WTC11 (cell line): ENCODE data around the gene PHKA2. TPM values are rescaled to one million over a fixed set of nuclear protein-coding genes. Genes with fewer than 3 reads are reported as not detected.
A peak's percentile ranks its signal among the peaks of the same experiment; 100 is the strongest.
"Not testable (repeated sequence)": the region's sequence is repeated elsewhere in the genome, so short reads cannot be mapped to it uniquely, and the experiment has no call there.

Experiments
- ATAC-seq: fragments of 200-7000 bp; cut with Tn5 transposase; 2 replicates; pipeline ENCODE4 v1.10.0; 2021; ENCODE audit warnings: mild to moderate bottlenecking, moderate library complexity
- CTCF ChIA-PET: fragments of 300-600 bp; sonication (Branson Sonifier 250); formaldehyde crosslinking; loops from one replicate; lab custom pipeline; 2021; ENCODE audit warnings: antibody characterized with exemption; lab: Charles Lee
- POLR2A ChIA-PET: fragments of 350-600 bp; sonication (Branson Sonifier 250); formaldehyde crosslinking; loops from one replicate; lab custom pipeline; 2021; ENCODE audit warnings: antibody characterized with exemption; lab: Charles Lee
- DNase-seq: peaks from one replicate; pipeline ENCODE4 v3.0.0; 2021; ENCODE audit warnings: low spot score
- H3K27ac Mint-ChIP-seq: 2 replicates; pipeline ENCODE4 v1.8.0; 2021; ENCODE audit warnings: mixed read lengths
- H3K27me3 Mint-ChIP-seq: 2 replicates; pipeline ENCODE4 v1.8.0; 2021; ENCODE audit warnings: low read depth, mild to moderate bottlenecking, moderate library complexity, mixed read lengths
- H3K36me3 Mint-ChIP-seq: 2 replicates; pipeline ENCODE4 v1.8.0; 2021; ENCODE audit warnings: mixed read lengths
- H3K4me1 Mint-ChIP-seq: 2 replicates; pipeline ENCODE4 v1.8.0; 2022; ENCODE audit warnings: mixed read lengths
- H3K4me3 Mint-ChIP-seq: 2 replicates; pipeline ENCODE4 v1.8.0; 2021; ENCODE audit warnings: mild to moderate bottlenecking, moderate library complexity, mixed read lengths
- H3K9me3 Mint-ChIP-seq: 2 replicates; pipeline ENCODE4 v1.8.0; 2021; ENCODE audit warnings: mixed read lengths
- CREB1 ChIP-seq: sonication (generic); formaldehyde crosslinking; IDR thresholded peaks from 2 replicates; pipeline ENCODE4 v1.8.0; 2023; ENCODE audit warnings: mild to moderate bottlenecking, missing genetic modification reagents
- ETV6 ChIP-seq: sonication (generic); formaldehyde crosslinking; IDR thresholded peaks from 2 replicates; pipeline ENCODE4 v1.8.1; 2022; ENCODE audit warnings: mild to moderate bottlenecking, missing genetic modification reagents
- FOXP1 ChIP-seq: sonication (generic); formaldehyde crosslinking; IDR thresholded peaks from 2 replicates; pipeline ENCODE4 v1.8.0; 2022; ENCODE audit warnings: missing genetic modification reagents, mild to moderate bottlenecking, moderate library complexity, borderline replicate concordance
- GABPB1 ChIP-seq: sonication (generic); formaldehyde crosslinking; IDR thresholded peaks from 2 replicates; pipeline ENCODE4 v1.8.1; 2023; ENCODE audit warnings: mild to moderate bottlenecking, missing genetic modification reagents
- MXD4 ChIP-seq: fragments of 250-450 bp; sonication (Bioruptor Pico); IDR thresholded peaks from 2 replicates; pipeline ENCODE4 v1.8.0; 2021; ENCODE audit warnings: mild to moderate bottlenecking, moderate library complexity, borderline replicate concordance
- NFE2L1 ChIP-seq: sonication (generic); formaldehyde crosslinking; IDR thresholded peaks from 2 replicates; pipeline ENCODE4 v1.8.1; 2023; ENCODE audit warnings: missing genetic modification reagents
- NR1H2 ChIP-seq: sonication (generic); formaldehyde crosslinking; IDR thresholded peaks from 2 replicates; pipeline ENCODE4 v1.9.0; 2021; ENCODE audit warnings: mild to moderate bottlenecking, moderate library complexity, missing genetic modification reagents
- PRRX2 ChIP-seq: fragments of 250-450 bp; sonication (Bioruptor Pico); IDR thresholded peaks from 2 replicates; pipeline ENCODE4 v1.8.0; 2021; ENCODE audit warnings: mild to moderate bottlenecking
- ZNF138 ChIP-seq: sonication (generic); formaldehyde crosslinking; conservative IDR thresholded peaks from 2 replicates; pipeline ENCODE4 v1.8.1; 2022; ENCODE audit warnings: mild to moderate bottlenecking, moderate library complexity, missing genetic modification reagents
- ZNF232 ChIP-seq: sonication (generic); formaldehyde crosslinking; IDR thresholded peaks from 2 replicates; pipeline ENCODE4 v1.8.0; 2022; ENCODE audit warnings: mild to moderate bottlenecking, missing genetic modification reagents
- ZNF263 ChIP-seq: sonication (generic); formaldehyde crosslinking; IDR thresholded peaks from 2 replicates; pipeline ENCODE4 v1.8.1; 2022; ENCODE audit warnings: low read depth, mild to moderate bottlenecking, moderate library complexity, missing genetic modification reagents
- ZNF423 ChIP-seq: fragments of 250-450 bp; sonication (Bioruptor Pico); IDR thresholded peaks from 2 replicates; pipeline ENCODE4 v2.1.2; 2022; ENCODE audit warnings: mild to moderate bottlenecking, moderate library complexity
- total RNA-seq: library from RNA; stranded (reverse); gene quantifications from 3 replicates; pipeline ENCODE4 v1.2.3, GENCODE V29; 2021
- TF ChIP-seq, protein P1 (sequence below): sonication (generic); formaldehyde crosslinking; IDR thresholded peaks from 2 replicates; pipeline ENCODE4 v1.8.1; 2023; ENCODE audit warnings: mild to moderate bottlenecking, missing genetic modification reagents, borderline replicate concordance
- TF ChIP-seq, protein P2 (sequence below): sonication (generic); formaldehyde crosslinking; IDR thresholded peaks from 2 replicates; pipeline ENCODE4 v1.8.0; 2022; ENCODE audit warnings: mild to moderate bottlenecking, missing genetic modification reagents
- TF ChIP-seq, protein P3 (sequence below): sonication (generic); formaldehyde crosslinking; IDR thresholded peaks from 2 replicates; pipeline ENCODE4 v1.8.1; 2023; ENCODE audit warnings: mild to moderate bottlenecking, missing genetic modification reagents
- TF ChIP-seq, protein P4 (sequence below): sonication (generic); formaldehyde crosslinking; IDR thresholded peaks from 2 replicates; pipeline ENCODE4 v1.8.0; 2022; ENCODE audit warnings: missing genetic modification reagents
- TF ChIP-seq, protein P5 (sequence below): sonication (generic); formaldehyde crosslinking; IDR thresholded peaks from 2 replicates; pipeline ENCODE4 v1.8.0; 2022; ENCODE audit warnings: mild to moderate bottlenecking, missing genetic modification reagents

Gene PHKA2
- total RNA-seq, 1 experiment from 2014 or later: 23.8 TPM

DNA sequence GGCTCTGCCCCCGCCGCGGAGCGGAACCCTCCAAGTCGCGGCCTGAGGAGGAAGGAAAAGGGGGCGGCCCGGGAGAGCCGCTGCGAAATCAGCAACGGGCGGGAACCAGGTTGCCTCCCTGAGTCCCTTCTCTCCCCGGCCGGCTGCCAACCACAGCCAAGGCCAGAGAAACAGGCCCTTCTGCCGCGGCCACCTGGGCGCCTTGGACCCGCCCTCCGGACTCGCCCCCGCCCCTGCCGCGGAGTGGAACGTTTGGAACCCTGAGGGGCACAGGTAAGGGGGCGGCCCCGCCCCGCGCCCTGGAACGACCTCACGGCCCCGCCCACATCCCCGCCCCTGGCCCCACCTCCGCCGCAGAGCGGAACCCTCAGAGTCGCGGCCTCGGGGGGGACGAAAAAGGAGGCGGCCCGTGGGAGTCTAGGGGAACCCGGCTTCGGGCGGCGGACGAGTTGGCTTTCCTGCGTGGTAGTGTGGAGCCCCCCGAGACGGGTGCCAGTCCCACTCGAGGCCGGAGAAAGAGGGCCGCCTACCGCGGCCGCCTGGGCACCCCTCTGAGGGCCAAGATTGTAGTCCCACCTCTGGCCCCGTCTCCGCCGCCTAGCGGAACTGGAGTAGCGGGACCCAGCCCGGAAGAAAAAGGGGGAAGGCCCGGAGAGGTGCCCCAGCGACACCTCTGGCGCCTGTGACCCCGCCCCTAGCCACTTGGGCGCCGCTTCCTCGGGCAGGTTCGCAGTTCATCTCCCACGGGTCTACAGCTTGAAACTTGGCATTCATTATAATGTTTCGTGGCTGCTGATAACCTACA is 669 bp upstream of the PHKA2 start:
- Mint-ChIP-seq H3K27me3 (no peaks in the 10 kb centered on the region), H3K27ac (peak overlapping the region; percentile 72), H3K4me1 (no peaks in the 10 kb centered on the region), H3K4me3 (peak overlapping the region; percentile 83), H3K9me3 (no peaks in the 10 kb centered on the region), H3K36me3 (no peaks in the 10 kb centered on the region)
- peak; percentile 87 for ATAC-seq
- POLR2A ChIA-PET: no interaction called here
- CTCF ChIA-PET: interaction anchor here (0.9 to 1.2 kb wide), 3 partner anchors 10 to 350 kb away, joined by 5 read pairs; no protein-coding TSS in a partner anchor
- DNase-seq: peak; percentile 80
- TF ChIP-seq ETV6 (CRISPR knock-in tag) (no peak), FOXP1 (CRISPR knock-in tag) (peak; percentile 38; the same call in 1 of the 2 replicates), GABPB1 (CRISPR knock-in tag) (peak; percentile 56; the same call in 1 of the 2 replicates), ZNF138 (no peak), CREB1 (no peak), NR1H2 (CRISPR knock-in tag) (no peak)
- TF ChIP-seq, protein P1, sequence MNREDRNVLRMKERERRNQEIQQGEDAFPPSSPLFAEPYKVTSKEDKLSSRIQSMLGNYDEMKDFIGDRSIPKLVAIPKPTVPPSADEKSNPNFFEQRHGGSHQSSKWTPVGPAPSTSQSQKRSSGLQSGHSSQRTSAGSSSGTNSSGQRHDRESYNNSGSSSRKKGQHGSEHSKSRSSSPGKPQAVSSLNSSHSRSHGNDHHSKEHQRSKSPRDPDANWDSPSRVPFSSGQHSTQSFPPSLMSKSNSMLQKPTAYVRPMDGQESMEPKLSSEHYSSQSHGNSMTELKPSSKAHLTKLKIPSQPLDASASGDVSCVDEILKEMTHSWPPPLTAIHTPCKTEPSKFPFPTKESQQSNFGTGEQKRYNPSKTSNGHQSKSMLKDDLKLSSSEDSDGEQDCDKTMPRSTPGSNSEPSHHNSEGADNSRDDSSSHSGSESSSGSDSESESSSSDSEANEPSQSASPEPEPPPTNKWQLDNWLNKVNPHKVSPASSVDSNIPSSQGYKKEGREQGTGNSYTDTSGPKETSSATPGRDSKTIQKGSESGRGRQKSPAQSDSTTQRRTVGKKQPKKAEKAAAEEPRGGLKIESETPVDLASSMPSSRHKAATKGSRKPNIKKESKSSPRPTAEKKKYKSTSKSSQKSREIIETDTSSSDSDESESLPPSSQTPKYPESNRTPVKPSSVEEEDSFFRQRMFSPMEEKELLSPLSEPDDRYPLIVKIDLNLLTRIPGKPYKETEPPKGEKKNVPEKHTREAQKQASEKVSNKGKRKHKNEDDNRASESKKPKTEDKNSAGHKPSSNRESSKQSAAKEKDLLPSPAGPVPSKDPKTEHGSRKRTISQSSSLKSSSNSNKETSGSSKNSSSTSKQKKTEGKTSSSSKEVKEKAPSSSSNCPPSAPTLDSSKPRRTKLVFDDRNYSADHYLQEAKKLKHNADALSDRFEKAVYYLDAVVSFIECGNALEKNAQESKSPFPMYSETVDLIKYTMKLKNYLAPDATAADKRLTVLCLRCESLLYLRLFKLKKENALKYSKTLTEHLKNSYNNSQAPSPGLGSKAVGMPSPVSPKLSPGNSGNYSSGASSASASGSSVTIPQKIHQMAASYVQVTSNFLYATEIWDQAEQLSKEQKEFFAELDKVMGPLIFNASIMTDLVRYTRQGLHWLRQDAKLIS (CRISPR knock-in tag): no peak

DNA sequence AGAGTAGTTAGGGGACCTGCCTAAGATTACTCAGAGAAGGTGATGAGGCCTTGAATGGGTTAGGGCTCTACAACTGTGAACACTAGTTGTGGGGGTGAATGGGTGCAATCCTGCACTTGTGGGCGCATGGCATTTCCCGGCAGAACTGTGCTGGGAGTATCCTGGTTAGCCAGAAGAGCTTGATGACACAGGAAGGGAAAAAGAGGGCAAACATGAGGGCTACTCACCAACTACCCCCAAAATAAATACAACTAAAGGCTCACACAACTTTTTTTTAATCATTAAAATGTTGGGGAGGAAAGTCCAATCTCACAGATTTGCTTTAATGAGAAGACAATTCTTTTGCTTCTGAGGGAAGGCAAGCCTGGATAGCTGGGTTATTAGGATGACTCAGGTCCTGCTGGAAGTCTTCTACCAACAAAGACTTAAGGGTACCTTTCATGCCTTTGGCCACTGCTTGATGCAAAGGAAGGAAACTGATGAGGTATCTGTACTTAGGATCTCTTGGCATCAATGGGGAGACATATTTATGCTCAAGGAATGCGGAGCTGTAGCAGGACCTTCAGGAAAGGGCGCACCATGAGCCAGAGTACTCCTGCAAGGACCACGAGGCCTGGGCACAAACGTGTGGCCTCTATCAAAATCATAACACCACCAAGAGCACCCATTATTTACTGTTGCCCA is 2.6 kb downstream of the PHKA2 start:
- Mint-ChIP-seq H3K27ac (no peak overlapping the region), H3K27me3 (no peaks in the 10 kb centered on the region), H3K9me3 (no peaks in the 10 kb centered on the region), H3K36me3 (no peaks in the 10 kb centered on the region), H3K4me3 (peak overlapping the region; percentile 5; the same call in 1 of the 2 replicates), H3K4me1 (no peaks in the 10 kb centered on the region)
- ATAC-seq (no peak), DNase-seq (no peak)
- no peak for TF ChIP-seq ZNF423 (CRISPR knock-in tag)
- no peak for TF ChIP-seq ZNF263 (CRISPR knock-in tag)
- no peak for TF ChIP-seq MXD4 (CRISPR knock-in tag)
- POLR2A ChIA-PET: no interaction called here
- CTCF ChIA-PET: interaction anchor here (0.9 kb wide), 1 partner anchor 163 kb away, joined by 3 read pairs; no protein-coding TSS in a partner anchor

DNA sequence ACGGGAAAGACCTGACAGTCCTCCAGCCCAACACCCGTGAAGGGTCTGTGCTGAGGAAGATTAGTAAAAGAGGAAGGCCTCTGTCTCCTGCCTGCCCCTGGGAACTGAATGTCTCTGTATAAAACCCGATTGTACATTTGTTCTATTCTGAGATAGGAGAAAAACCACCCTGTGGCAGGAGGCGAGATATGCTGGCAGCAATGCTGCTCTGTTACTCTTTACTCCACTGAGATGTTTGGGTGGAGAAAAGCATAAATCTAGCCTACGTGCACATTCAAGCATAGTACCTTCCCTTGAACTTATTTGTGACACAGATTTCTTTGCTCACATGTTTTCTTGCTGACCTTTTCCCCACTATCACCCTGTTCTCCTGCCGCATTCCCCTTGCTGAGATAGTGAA is 3.7 kb downstream of the PHKA2 start:
- CTCF ChIA-PET: interaction anchor here (0.9 kb wide), 1 partner anchor 162 kb away, joined by 3 read pairs; no protein-coding TSS in a partner anchor
- H3K4me3 Mint-ChIP-seq: not testable (repeated sequence)

DNA sequence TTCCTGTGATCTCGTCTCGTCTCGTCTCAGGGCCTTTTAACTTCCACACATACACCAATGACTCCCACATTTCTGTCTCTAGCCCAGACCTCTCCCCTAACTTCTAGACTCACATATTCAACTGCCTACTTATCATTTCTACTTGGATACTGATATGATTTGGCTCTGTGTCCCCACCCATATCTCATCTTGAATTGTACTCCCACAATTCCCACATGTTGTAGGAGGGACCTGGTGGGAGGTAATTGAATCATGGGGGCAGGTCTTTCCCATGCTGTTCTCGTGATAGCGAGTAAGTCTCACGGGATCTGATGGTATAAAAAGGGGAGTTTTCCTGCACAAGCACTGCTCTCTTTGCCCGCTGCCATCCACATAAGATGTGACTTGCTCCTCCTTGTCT is 8.9 kb downstream of the PHKA2 start:
- ATAC-seq (no peak), DNase-seq (no peak)
- CTCF ChIA-PET: no interaction called here
- H3K36me3 Mint-ChIP-seq: no peaks in the 10 kb centered on the region; the same call in 1 of the 2 replicates
- no peaks in the 10 kb centered on the region for H3K27me3 Mint-ChIP-seq
- H3K27ac Mint-ChIP-seq: no peak overlapping the region; the same call in 1 of the 2 replicates
- no peaks in the 10 kb centered on the region for H3K4me1 Mint-ChIP-seq
- POLR2A ChIA-PET: no interaction called here
- peaks cover 6% of the 10 kb centered on the region for H3K9me3 Mint-ChIP-seq
- no peak overlapping the region for H3K4me3 Mint-ChIP-seq
- no peak for TF ChIP-seq NFE2L1 (CRISPR knock-in tag)
- TF ChIP-seq, protein P2, sequence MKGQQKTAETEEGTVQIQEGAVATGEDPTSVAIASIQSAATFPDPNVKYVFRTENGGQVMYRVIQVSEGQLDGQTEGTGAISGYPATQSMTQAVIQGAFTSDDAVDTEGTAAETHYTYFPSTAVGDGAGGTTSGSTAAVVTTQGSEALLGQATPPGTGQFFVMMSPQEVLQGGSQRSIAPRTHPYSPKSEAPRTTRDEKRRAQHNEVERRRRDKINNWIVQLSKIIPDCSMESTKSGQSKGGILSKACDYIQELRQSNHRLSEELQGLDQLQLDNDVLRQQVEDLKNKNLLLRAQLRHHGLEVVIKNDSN (CRISPR knock-in tag): no peak
- TF ChIP-seq ZNF232 (CRISPR knock-in tag): no peak
- no peak for TF ChIP-seq PRRX2
- TF ChIP-seq, protein P3, sequence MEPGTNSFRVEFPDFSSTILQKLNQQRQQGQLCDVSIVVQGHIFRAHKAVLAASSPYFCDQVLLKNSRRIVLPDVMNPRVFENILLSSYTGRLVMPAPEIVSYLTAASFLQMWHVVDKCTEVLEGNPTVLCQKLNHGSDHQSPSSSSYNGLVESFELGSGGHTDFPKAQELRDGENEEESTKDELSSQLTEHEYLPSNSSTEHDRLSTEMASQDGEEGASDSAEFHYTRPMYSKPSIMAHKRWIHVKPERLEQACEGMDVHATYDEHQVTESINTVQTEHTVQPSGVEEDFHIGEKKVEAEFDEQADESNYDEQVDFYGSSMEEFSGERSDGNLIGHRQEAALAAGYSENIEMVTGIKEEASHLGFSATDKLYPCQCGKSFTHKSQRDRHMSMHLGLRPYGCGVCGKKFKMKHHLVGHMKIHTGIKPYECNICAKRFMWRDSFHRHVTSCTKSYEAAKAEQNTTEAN (CRISPR knock-in tag): no peak
- TF ChIP-seq, protein P4, sequence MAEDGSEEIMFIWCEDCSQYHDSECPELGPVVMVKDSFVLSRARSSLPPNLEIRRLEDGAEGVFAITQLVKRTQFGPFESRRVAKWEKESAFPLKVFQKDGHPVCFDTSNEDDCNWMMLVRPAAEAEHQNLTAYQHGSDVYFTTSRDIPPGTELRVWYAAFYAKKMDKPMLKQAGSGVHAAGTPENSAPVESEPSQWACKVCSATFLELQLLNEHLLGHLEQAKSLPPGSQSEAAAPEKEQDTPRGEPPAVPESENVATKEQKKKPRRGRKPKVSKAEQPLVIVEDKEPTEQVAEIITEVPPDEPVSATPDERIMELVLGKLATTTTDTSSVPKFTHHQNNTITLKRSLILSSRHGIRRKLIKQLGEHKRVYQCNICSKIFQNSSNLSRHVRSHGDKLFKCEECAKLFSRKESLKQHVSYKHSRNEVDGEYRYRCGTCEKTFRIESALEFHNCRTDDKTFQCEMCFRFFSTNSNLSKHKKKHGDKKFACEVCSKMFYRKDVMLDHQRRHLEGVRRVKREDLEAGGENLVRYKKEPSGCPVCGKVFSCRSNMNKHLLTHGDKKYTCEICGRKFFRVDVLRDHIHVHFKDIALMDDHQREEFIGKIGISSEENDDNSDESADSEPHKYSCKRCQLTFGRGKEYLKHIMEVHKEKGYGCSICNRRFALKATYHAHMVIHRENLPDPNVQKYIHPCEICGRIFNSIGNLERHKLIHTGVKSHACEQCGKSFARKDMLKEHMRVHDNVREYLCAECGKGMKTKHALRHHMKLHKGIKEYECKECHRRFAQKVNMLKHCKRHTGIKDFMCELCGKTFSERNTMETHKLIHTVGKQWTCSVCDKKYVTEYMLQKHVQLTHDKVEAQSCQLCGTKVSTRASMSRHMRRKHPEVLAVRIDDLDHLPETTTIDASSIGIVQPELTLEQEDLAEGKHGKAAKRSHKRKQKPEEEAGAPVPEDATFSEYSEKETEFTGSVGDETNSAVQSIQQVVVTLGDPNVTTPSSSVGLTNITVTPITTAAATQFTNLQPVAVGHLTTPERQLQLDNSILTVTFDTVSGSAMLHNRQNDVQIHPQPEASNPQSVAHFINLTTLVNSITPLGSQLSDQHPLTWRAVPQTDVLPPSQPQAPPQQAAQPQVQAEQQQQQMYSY (CRISPR knock-in tag): no peak
- TF ChIP-seq, protein P5, sequence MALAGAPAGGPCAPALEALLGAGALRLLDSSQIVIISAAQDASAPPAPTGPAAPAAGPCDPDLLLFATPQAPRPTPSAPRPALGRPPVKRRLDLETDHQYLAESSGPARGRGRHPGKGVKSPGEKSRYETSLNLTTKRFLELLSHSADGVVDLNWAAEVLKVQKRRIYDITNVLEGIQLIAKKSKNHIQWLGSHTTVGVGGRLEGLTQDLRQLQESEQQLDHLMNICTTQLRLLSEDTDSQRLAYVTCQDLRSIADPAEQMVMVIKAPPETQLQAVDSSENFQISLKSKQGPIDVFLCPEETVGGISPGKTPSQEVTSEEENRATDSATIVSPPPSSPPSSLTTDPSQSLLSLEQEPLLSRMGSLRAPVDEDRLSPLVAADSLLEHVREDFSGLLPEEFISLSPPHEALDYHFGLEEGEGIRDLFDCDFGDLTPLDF (CRISPR knock-in tag): no peak

More for the DNA sequence above, 3.7 kb downstream of the PHKA2 start:
- H3K9me3 Mint-ChIP-seq, H3K4me1 Mint-ChIP-seq, H3K27me3 Mint-ChIP-seq, H3K27ac Mint-ChIP-seq, ATAC-seq, H3K36me3 Mint-ChIP-seq, DNase-seq, POLR2A ChIA-PET: not testable (repeated sequence)
